NCI-H187 treated with DMSO at 0.1 percent for 48 hours (cell line): ENCODE results near the gene BNC1.

ENCODE experiments used
- DNase-seq: peaks from one replicate; lab custom pipeline; 2025; lab: John Stamatoyannopoulos, UW

The BNC1 gene

DNA sequence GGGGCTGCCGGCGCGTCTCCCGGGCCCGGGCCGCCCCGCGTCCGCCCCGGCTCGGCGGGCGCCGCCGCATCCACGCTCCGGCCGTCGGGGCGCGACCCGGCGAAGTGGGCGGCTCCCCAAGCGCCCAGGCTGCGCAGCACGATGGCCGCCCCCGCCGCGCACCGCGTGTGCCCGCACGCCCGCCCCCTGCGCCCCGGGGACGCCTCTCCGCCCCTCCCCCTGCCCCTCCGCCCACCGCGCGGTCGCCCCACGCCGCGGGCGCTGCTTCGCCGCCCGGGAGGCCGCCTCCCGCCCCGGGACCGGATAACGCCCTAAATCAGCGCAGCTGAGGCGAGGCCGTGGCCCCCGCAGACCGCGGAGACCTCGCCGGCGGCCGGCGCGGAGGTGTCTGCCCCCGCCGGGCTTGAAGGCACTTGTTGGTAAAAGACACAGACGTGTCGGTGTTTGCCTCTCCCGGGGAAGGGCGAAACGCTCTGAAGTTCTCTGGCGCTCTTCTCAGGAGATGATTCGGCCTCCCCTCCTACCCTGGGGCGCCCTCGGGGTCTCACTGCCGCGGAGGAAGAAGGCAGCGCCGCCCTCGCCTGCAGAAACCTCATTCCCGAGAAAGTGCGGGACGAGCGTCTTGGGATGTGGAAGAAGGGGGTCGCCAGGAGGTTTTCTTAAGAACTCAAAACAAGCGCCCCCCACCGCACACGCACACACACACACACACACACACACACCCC lies at the start of gene BNC1:
Gene BNC1 (minus strand): TSS at position 106 of the 725 bp plus-strand sequence. CDS start 36 bp downstream, at position 70.
- no peak for DNase-seq

DNA sequence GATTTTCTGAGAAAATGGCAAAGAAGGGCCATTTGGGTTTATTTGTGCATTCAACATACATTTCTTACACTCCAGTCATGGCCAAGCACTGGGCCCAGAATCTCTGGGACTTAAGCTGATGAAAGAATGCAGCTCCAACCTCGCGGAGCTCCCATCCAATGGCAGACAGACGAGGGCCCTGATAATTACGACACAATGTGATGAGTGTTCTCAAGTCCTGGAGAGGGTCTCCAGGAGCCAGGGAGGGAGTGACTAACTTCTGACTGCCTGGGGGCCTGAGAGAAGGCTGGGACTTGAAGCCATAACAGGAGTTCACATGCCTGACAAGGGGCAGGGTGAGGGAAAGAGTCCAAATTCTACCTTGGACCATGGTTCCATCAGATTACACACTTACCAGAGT lies 42.6 kb upstream of the BNC1 start:
- no peak for DNase-seq

DNA sequence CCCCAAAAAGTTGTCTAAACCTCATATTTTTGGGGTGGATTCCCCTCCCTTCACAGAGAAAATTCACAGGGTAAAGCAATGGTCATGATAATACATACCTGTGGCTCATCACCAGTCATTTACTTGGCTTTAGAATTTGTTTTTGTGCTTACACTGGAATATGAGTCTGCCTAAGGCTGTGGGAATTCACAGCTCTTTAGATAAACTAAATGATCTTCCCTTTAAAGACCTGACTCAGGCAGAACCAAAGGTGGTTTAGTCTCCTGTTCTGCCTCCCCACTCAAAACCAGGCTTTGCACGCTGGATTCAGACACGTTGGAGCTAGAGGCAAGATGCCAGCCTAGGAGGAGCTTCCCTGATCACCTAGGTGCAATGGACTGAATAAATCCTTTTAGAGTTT lies 40.3 kb upstream of the BNC1 start:
- no peak for DNase-seq

DNA sequence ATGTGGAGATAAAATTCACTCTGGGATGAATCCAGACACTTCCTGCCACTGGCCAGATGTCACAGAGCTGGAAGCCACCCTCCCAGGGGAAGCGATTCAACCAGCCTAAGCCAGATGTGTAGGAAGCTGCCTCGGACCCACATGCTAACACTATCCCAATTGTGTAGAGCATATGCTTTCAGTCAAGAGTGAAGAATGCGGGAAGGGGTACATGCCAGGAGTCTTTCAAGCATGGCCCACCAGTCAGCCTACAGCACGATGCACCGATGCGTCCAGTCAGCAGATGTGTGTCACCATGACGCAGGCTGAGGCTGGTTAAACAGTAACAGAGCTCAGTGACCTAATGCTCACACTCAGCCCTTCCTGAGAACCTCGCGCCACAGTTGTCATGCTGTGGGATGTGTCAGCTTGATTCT lies 38.8 kb upstream of the BNC1 start:
- no peak for DNase-seq

DNA sequence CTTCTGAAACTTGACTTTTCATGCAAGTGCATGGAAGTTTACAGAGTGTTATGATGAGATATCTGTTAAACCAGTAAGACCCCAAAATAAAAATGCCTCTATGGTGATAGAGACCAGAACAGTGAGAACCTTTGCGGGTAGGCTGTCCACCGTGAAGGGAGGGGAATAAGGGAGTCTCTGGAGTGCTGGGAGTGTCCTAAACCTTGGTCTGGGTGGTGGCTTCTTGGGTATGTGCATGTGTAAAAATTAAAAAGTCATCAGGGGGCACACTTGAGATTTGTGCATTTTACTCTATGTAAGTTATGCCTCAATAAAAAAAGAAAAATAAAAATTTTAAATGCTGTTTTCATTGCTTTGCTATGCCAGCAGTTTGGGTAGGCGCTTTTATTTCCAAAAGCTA lies 38.2 kb upstream of the BNC1 start:
- no peak for DNase-seq

- DNase-seq, result no peak
Measured at GRCh38 chr15:83322061-83322460, 37.6 kb upstream of the BNC1 start.

DNA sequence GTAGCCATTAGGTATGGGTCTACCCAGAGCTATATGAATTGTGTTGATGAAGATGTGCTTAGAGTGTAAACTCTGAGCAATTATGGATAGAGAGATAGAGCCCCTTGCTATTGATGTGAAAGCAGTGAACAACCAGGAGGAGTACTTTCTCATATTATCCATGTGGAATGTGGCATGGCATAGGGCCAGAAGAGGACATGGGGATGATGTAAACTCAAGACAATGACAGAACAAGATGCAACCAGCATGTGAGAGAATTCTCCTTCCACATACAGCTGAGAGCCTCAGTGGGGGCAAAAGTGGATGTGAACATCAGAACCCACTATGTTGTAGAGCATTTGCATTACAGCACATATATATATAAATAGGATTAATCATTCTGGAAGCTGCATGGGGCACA lies 36.4 kb upstream of the BNC1 start:
- DNase-seq, result no peak

GRCh38 chr15:83320404-83320803 lies 35.9 kb upstream of the BNC1 start:
- DNase-seq, result no peak

DNA sequence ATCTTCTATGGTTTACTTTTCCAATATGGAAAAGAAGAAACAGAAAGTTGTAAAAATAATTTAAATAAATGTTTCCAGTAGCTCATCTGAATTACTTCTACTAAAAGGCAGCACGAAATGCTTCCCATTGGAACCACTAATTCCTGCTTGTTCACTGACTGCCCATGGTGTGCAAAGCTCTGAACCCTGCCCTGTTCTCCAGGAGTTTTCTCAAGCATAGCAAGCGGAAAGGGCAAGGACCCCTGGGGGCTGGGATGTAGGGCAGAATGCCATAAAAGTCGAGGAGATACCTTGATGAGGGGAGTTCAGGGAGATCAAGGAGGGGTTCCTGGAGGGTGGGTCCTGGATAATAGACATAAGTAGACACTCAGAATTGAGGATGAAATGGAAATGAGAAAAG lies 35.3 kb upstream of the BNC1 start:
- no peak for DNase-seq

DNA sequence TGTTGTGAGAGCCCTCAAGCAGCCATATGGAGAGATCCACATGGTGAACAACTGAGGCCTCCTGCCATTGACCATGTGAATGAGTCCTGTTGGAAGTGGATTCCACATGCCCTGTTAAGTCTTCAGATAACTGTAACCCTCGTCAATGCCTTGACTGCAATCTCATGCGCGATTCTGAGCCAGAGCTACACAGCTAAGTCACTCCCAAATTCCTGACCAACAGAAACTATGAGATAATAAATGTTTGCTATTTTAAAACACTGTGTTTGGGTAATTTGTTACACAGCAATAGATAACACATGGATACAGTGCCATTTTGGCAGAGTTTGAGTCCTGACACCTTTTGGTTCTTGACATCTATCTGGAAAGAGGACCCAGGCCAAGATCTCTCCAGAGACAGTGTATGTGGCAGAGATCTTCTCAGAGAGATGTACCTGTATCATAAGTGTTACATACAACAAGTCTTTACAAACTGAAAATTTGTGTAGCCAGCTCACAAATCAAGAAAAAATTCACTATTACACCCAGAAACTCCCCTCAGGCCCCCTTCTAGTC lies 34.5 kb upstream of the BNC1 start:
- no peak for DNase-seq

DNA sequence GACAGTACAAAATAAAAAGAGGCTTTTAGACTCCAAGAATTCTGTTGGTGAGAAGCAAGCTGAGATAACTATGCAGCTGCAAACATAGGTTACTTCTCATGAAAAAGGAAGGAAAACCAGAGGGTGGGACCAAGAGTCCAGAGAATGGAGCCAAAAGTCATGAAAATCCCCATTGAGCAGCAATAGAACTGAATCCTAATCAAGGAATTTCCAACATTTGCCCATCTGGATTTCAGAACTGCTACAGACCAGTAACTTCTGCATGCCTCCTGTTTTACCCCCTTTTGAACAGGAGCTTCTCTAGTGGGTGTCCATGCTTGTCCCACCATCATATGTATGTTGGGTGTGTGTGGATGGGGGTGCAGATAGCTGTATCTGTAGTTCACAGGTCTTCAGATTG lies 33.6 kb upstream of the BNC1 start:
- DNase-seq, result no peak

DNA sequence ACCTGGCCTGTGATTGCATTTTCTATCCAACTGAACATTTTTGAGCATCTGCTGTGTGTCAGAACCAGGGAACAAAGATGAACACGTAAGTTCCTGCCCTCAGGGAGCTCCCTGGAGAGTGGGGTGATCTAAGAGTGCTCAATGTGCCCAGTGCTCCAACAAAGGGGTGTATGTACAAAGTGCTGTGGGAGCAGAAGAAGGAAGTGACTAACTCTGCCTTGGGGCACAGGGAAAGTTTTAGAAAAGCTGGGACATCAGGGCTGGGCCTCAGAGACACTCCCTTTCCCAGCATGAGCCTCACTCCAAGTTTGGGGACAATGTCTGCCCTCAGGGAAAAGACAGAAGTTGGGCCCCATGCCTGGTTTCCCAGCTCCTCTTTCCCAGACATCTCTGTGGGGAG lies 27.6 kb upstream of the BNC1 start:
- no peak for DNase-seq

DNA sequence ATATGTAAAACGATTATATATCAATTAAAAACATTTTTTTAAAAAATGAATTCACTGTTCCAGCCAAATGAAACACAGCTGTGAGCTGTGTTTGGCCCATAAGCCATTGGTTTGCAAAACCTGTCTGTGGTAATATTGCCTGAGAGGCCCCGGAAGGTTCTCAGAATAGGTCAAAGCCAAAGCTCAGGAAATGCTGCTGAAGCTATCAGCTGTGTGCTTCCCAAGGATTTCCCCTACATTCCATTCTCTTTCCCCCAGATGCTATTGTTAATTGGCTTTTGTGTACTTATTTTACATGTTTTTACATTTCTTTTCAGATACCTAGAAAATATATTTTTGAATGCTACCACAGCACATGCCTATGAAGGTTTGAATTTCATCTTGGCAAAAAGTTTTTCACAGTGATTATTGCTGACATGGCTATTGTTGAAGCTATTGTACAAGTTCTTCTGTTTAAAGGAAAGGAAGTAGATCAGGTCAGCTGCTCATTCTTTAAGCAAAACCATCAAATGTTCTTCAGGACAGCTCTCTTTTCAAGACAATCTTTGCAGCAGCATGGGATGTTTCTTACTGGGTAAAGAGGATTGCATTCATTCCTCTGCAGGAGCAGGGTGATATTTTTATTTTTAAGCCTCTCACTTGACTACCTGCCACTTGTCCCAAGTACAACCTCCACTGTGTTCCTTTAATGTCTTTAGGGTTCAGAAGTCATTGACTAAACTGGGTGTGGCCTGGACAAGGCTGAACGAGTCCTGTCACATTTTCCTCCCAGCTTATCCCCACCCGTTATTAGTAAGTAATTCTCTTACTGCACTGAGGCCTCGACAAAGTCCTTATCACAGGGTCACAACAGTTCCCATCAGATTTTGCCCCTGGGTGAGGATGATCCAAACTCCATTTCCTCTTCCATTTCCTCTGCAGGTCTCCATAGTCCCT lies 26.3 kb upstream of the BNC1 start:
- no peak for DNase-seq

DNA sequence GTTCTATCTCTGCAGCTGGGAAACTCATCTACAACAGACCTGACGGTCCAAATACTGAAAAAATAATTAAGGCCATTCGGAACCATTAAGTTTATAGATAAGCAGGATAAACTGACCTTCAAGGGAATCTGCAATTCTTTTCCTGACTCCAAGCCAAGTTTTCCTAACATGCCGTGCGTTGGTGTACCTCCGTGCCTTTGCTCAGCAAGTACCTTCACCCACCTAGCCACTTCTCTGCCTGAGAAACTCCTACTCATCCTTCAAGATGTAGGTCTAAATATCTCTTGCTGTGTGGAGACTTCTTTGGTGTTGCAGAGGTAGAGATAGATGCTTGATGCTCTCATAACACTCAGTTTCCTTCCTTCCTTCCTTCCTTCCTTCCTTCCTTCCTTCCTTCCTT lies 24.2 kb upstream of the BNC1 start:
- DNase-seq, result no peak

DNA sequence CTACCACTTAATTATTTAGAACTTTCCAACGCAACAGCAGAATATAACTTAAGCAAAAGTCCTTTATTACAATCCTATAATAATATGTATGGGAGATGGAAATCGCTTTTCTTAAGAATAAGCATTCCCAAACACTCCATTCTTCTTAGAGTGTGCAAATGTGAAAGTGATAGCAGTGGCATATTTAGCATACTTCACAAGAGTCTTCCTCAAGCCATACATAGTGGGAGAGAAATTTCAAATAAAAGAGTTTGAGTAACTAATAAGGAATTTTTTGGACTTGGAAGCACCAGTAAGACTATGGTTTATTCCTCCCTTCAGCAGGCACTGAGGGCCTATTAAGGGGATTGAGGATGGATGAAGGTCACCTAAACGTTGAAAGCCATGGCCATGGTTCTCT lies 22.1 kb upstream of the BNC1 start:
- DNase-seq, result no peak

DNA sequence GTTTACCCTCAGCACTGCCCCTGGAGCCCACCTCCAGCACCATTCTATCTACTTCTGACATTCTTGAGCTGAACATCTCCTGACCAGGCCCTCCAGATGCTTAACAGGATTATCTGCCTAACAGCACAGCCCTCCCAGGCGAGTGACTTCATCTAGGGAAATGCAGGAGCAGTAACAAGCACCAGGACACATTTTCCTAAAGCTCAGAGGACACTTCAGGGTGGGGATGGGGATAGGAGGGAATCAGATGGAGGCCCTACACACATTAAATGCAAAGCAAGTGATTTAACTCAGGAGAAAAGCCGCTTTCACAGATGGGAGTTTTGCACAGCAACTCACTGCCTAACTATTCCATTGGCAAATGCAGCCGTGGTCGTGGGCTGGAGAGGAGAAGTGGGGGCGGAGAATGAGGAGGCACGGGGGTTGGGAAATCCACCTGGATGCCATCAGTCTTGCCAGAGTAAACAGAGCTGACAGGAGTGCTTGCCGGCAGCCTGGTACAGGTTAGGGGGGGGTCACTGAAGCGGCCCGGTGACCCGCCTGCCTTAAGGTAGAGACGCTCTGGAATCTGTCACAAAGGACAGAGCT lies 21.3 kb upstream of the BNC1 start:
- no peak for DNase-seq

GRCh38 chr15:83304861-83305703 lies 20.6 kb upstream of the BNC1 start:
- DNase-seq, result no peak

DNA sequence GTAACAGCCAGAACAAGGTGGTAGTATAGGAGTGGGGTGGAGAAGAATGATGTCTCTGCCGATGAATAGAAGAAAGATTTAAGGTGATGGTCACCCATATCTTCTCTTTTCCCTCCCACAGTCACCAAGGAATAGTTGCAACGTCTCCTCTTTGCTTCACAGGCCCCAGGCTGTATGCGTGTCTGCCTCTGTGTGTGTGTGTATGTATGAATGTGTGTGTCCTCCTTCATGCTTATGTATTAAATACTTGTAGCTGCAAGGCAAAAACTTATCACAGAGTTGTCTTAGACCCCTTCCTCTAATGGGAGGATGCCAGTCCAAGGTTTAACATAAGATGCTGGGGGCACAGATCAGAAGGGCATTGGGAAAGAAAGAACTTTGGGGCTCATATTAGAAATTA lies 19.1 kb upstream of the BNC1 start:
- DNase-seq, result no peak

- no peak for DNase-seq
Measured at GRCh38 chr15:83300826-83301225, 16.4 kb upstream of the BNC1 start.

GRCh38 chr15:83299462-83299861 lies 15.0 kb upstream of the BNC1 start:
- no peak for DNase-seq

DNA sequence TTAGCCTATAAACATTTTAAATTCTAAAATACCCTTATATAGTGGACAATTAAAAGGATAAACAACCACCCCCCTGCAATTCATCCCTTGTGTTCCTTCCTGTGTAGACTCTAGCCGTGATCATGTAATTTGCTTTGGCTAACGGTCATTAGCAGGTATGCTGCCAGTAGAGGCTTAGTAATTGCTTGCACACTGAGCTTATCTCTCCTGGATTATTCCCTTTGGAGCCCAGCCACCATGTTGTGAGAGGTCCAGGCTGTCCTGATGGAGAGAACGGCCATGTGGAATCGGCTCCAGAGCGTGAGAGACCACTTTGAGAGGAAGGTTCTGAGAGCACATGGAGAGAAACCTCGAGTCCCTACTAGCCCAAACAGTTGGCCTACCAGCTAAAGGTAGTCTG lies 11.0 kb upstream of the BNC1 start:
- DNase-seq, result no peak

DNA sequence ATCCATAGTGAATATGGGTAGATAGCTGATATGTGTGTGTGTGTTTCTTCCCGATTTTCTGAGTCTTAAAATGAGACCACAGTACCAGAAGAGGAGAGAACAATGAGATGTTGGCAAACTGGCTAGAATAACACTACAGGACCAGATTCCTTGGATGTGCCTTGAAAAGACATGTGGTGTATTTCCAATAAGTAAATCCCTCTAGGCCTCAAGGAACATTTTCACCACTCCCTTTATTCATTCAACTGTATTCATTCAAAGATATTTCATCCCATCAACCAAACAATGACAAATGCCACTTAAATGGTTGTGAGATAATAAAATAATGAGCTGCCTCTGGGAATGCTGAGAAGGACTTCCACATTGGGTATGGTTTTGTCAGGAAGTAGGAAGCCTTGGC lies 8.7 kb upstream of the BNC1 start:
- DNase-seq, result no peak
